MM.1S (cell line): Measurements from ENCODE around the gene MRPL43.

ENCODE experiments used
- EZH2 ChIP-seq: fragments of 300-600 bp; sonication (generic); optimal IDR thresholded peaks from 2 replicates; pipeline ENCODE3; 2017; ENCODE audit warnings: low read depth, mild to moderate bottlenecking, antibody characterized with exemption, low read length, mixed read lengths
- TF ChIP-seq, protein P1 (sequence below): fragments of 300-600 bp; sonication (generic); IDR thresholded peaks from 2 replicates; pipeline ENCODE4 v1.5.1; 2016; ENCODE audit warnings: antibody characterized with exemption, low read length, mixed read lengths

DNA sequence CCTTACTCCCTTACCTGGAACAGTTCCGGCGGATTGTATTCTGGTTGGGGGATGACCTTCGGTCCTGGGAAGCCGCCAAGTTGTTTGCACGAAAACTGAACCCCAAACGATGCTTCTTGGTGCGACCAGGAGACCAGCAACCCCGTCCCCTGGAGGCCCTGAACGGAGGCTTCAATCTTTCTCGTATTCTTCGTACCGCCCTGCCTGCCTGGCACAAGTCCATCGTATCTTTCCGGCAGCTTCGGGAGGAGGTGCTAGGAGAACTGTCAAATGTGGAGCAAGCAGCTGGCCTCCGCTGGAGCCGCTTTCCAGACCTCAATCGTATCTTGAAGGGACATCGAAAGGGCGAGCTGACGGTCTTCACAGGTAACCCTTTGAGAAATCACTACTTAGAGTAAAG, 1.8 kb upstream of the MRPL43 start:
- TF ChIP-seq, protein P1, sequence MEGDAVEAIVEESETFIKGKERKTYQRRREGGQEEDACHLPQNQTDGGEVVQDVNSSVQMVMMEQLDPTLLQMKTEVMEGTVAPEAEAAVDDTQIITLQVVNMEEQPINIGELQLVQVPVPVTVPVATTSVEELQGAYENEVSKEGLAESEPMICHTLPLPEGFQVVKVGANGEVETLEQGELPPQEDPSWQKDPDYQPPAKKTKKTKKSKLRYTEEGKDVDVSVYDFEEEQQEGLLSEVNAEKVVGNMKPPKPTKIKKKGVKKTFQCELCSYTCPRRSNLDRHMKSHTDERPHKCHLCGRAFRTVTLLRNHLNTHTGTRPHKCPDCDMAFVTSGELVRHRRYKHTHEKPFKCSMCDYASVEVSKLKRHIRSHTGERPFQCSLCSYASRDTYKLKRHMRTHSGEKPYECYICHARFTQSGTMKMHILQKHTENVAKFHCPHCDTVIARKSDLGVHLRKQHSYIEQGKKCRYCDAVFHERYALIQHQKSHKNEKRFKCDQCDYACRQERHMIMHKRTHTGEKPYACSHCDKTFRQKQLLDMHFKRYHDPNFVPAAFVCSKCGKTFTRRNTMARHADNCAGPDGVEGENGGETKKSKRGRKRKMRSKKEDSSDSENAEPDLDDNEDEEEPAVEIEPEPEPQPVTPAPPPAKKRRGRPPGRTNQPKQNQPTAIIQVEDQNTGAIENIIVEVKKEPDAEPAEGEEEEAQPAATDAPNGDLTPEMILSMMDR = no peak
- TF ChIP-seq EZH2 = no peak
